GM18505 (cell line): ENCODE data around the gene PLK2.

Source experiments
- ATAC-seq: cut with Tn5 transposase; IDR thresholded peaks from one replicate; pipeline ENCODE4 v1.9.1; 2021; ENCODE audit not compliant: unreplicated experiment
- POLR2A ChIP-seq: IDR thresholded peaks from 4 replicates; pipeline ENCODE4 v1.6.1; 2011; ENCODE audit warnings: borderline replicate concordance; ENCODE audit not compliant: insufficient read depth, insufficient read length; ENCODE audit errors: extremely low read depth

The PLK2 gene

DNA sequence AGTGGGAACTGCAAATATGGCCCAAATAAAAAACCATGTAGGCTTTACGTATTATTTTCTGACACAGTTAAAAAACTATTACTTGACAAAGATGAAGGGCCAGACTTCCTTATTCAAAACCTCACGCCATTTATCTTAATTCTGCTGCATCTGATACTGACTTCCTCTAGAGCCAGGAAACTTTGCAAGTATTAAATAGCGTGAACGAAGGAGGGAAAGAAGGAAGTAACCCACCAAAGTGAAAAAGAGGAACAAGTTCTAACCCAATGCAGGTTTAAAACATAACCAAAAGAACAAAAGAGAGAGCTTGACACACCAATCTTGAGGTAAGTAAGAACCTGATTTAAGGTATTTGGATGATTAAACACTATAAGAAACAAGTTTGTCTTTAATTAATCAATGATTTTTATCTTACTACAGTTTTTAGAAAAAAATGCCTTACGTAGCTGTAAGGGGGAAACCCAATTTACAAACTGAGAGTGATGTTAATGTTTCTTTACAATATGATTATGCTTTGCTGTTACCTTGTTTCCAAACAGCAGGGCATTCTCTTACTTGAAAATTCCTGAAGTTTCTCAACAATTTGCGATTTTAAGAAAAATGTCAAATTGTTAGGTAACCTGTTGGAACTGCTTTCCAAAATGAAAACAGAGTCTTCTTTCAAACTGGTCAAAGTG is 31.5 kb upstream of the PLK2 start, which contains the start of gene GAPT:
Gene GAPT (plus strand): TSS at position 220 of the 677 bp plus-strand sequence. CDS start 3,102 bp downstream, outside the sequence.
- TF ChIP-seq POLR2A: no peak
- peak; percentile 84 for ATAC-seq

GRCh38 chr5:58490402-58491050 is 30.6 kb upstream of the PLK2 start:
- TF ChIP-seq POLR2A: no peak
- peak; percentile 61 for ATAC-seq

- no peak for ATAC-seq
- TF ChIP-seq POLR2A: no peak
Measured at GRCh38 chr5:58486290-58486689, 26.4 kb upstream of the PLK2 start.

DNA sequence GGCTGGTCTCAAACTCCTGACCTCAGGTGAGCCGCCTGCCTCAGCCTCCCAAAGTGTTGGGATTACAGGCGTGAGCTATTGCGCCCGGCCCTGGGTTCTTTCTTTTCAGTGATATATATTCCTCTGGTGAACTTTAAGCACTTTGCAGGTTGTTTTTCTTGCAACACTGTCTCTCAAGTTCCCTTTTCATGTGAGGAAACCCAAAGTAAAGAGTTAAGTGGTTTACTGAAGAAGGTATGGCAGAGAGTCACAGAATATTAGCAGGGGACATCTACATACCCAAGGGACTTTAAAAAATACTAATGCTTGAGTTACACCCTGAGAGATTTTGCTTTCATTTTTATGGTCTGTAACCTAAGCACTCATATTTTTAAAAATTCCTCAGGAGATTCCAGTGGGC is 24.6 kb upstream of the PLK2 start:
- no peak for TF ChIP-seq POLR2A
- no peak for ATAC-seq

DNA sequence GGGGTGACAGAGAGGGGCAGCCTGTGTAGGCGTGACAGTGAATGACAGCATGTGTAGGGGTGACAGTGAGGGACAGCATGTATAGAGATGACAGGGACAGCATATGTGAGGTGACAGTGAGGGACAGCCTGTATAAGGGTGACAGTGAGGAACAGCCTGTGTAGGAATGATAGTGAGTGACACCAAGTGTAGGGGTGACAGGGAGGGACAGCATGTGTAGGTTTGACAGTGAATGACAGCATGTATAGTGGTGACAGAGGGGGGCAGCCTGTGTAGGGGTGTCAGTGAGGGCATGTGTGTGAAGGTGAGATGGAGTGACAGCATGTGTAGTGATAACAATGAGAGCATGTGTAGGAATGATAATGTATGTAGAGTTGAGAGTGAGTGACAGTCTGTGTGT is 22.6 kb upstream of the PLK2 start:
- no peak for TF ChIP-seq POLR2A

GRCh38 chr5:58481828-58482227 is 21.9 kb upstream of the PLK2 start:
- ATAC-seq: no peak
- TF ChIP-seq POLR2A: no peak

More for the DNA sequence above, 22.6 kb upstream of the PLK2 start:
- no peak for ATAC-seq

GRCh38 chr5:58481066-58481676 is 21.3 kb upstream of the PLK2 start:
- no peak for ATAC-seq
- TF ChIP-seq POLR2A: no peak

DNA sequence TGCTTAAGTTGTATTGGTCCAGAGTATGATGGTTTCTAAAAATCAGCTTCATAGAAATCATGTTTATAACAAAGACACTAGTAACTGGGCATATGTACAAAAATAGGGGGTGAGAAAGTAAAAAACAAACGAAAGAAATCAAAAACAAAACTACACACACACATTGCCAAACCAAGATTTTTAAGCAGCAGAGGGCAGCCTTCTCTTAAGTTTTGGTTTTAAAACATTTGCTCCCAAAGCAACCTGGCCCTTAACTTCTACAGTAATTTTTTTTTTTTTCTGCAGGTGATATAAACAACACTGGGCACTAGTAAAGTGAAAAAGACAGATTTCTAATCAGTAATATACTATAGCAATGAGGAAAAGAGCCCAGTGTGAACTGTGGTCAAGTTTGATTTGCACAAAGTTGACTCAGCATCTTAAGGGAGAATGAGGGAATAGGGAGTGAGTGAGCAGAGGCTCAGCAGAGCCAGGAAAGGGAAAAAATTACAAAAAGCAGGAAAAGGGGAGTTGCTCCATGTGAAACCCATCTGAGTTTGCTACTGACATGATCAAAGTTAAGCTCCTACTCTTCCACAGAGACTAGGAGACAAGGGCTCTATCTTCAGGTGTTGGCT is 18.0 kb upstream of the PLK2 start:
- no peak for TF ChIP-seq POLR2A
- no peak for ATAC-seq

DNA sequence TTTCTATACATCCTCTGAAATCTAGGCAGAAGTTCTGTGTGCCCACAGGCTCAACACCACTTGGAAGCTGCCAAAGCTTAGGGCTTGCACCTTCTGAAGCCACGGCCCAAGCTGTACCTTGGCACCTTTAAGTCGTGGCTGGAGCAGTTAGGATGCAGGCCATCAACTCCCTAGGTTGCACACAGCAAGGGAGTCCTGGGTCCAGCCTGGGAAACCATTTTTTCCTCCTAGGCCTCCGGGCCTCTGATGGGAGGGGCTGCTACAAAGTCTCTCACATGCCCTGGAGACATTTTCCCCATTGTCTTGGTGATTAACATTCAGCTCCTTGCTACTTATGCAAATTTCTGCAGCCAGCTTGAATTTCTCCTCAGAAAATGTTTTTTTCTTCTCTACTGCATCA is 15.5 kb upstream of the PLK2 start:
- no peak for TF ChIP-seq POLR2A
- ATAC-seq: no peak

DNA sequence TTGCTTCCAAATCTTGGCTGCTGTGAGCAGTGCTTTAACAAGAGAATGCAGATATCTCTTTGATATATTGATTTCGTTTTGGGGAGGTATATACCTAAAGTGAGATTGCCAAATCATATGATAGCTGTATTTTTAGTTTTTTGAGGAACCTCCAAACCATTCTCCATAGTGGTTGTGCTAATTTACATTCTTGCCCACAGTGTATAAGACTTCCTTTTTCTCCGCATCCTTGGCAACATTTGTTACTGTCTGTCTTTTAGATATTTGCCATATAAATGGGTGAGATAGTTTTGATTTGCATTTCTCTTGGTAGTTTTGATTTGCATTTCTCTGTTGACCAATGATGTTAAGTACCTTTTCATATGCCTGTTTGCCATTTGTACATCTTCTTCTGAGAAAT is 10.0 kb upstream of the PLK2 start:
- no peak for ATAC-seq
- TF ChIP-seq POLR2A: no peak

- ATAC-seq: peak; percentile 100
- TF ChIP-seq POLR2A: no peak
Measured at GRCh38 chr5:58466939-58467338, 7.1 kb upstream of the PLK2 start.

DNA sequence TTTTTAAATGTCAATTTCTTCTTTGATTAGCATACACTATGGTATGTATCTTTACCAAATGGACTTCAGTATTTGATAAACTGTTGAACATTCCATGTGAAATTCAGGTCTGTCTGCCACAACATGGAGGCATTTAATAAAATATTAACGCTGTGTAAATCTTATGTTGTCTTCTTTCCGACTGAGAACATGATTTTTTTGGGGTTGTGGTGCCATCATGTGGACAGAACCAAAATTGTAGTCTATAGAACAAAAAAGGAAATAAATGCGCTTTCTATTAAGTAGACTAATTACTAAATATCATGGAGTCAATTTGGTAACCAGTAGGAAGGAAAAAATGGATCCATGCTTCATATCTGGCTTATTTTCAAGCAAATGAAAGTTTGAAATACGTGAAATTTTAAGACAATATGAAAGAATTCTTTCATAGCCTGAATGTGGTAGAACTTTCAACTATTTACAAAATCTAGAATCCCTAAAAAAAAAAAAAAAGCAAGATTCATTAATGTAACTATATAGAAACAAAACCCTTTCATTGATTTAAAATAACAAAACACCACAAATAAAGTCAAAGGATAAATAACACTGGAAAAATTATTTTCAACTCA is 2.8 kb upstream of the PLK2 start:
- ATAC-seq: no peak
- no peak for TF ChIP-seq POLR2A

- ATAC-seq: no peak
- no peak for TF ChIP-seq POLR2A
Measured at GRCh38 chr5:58462154-58462553, 2.3 kb upstream of the PLK2 start.
